HG03565 (cell line): ENCODE measurements around the gene SUPT5H.

Experiments used
- ATAC-seq: cut with Tn5 transposase; IDR thresholded peaks from one replicate; pipeline ENCODE4 v1.9.1; 2021; ENCODE audit warnings: mild to moderate bottlenecking, moderate library complexity; ENCODE audit not compliant: unreplicated experiment

The SUPT5H gene

GRCh38 chr19:39494661-39495060, 49.3 kb downstream of the SUPT5H start:
- ATAC-seq: no peak

- no peak for ATAC-seq
Measured at GRCh38 chr19:39496063-39496462, 50.7 kb downstream of the SUPT5H start.

GRCh38 chr19:39497701-39497995, 52.3 kb downstream of the SUPT5H start:
- ATAC-seq: no peak

- no peak for ATAC-seq
Measured at GRCh38 chr19:39497996-39498797, 52.8 kb downstream of the SUPT5H start.

DNA sequence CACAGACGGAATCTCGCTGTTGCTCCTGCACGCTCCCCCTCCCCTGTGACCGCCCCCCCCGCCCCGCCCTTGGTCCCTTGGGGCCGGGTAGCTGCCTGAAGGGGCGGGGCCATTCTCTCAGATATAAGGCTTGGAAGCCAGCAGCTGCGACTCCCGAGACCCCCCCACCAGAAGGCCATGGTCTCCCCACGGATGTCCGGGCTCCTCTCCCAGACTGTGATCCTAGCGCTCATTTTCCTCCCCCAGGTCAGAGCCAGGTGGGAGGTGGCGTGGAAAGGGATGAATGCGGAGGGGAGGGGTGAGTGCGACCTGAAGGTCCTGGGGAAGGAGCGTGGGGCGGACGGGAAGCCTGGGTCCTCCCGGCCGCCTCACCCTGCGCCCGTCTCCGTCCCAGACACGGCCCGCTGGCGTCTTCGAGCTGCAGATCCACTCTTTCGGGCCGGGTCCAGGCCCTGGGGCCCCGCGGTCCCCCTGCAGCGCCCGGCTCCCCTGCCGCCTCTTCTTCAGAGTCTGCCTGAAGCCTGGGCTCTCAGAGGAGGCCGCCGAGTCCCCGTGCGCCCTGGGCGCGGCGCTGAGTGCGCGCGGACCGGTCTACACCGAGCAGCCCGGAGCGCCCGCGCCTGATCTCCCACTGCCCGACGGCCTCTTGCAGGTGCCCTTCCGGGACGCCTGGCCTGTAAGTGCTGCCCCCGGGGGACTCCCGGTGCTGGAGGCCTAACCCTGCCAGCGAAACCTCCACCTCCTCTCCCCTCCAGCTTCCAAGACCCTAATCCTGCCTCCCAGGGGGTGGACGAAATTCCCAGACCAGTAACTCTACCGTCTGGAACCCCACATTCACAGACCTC, 53.6 kb downstream of the SUPT5H start, which contains the start of gene DLL3:
DLL3 (plus strand) TSS at position 150 of the 845 bp plus-strand sequence; CDS start at position 178, 28 bp downstream.
- no peak for ATAC-seq

DNA sequence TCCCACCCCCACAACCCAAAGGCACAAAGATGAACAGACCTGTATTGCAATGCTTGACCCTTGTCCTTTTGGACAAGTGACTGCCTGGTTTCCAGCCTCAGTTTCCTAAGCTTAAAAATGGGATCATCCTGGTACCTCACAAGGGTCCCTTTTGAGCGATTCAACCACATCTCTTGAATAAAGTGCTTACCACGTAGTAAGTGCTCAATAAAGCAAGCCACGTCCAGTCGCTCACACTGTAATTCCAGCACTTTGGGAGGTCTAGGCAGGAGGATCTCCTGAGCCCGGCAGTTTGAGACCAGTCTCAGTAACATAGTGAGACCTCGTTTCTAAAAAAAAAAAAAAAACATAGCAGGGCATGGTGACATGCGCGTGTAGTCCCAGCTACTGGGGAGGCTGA, 54.5 kb downstream of the SUPT5H start:
- no peak for ATAC-seq

GRCh38 chr19:39500543-39500942, 55.2 kb downstream of the SUPT5H start:
- no peak for ATAC-seq

GRCh38 chr19:39501340-39501739, 56.0 kb downstream of the SUPT5H start:
- ATAC-seq: no peak

- ATAC-seq: no peak
Measured at GRCh38 chr19:39502640-39503417, 57.4 kb downstream of the SUPT5H start.

- no peak for ATAC-seq
Measured at GRCh38 chr19:39506598-39506943, 61.2 kb downstream of the SUPT5H start.

GRCh38 chr19:39506944-39507714, 61.7 kb downstream of the SUPT5H start:
- ATAC-seq: no peak

DNA sequence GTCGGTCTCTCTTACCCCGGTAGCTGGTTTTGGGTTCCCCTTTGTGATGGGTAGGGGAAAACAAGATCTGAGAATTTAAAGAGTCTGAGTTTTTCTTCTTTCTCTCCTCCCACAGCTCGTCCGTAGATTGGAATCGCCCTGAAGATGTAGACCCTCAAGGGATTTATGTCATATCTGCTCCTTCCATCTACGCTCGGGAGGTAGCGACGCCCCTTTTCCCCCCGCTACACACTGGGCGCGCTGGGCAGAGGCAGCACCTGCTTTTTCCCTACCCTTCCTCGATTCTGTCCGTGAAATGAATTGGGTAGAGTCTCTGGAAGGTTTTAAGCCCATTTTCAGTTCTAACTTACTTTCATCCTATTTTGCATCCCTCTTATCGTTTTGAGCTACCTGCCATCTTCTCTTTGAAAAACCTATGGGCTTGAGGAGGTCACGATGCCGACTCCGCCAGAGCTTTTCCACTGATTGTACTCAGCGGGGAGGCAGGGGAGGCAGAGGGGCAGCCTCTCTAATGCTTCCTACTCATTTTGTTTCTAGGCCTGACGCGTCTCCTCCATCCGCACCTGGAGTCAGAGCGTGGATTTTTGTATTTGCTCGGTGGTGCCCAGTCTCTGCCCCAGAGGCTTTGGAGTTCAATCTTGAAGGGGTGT, 62.5 kb downstream of the SUPT5H start:
- ATAC-seq: no peak

- no peak for ATAC-seq
Measured at GRCh38 chr19:39508629-39509028, 63.2 kb downstream of the SUPT5H start.

DNA sequence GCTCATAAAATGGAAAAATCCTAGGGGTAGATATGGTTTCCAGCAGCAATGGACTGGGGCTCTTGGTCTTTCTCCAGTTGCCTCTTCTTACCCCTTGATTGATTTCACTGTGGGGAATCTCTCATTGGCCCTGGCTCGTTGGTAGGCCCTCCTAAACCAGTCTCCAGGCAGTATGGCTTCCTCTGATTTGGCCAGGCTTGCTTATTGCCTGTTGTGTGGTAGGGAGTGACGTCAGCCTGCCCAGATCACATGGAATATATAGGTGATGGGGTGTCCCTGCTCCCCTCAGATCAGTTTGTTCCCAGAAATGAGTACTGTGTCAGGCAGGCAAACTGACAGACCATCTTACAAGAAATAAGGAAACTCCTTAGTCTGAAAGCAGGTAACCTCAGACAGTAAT, 63.9 kb downstream of the SUPT5H start:
- ATAC-seq: no peak

- no peak for ATAC-seq
Measured at GRCh38 chr19:39512988-39513387, 67.6 kb downstream of the SUPT5H start.

GRCh38 chr19:39514840-39515550, 69.6 kb downstream of the SUPT5H start, which contains the start of gene SELENOV:
TSS of gene SELENOV (plus strand) at chr19:39515139. CDS start at chr19:39515213, 74 bp downstream.
- no peak for ATAC-seq

DNA sequence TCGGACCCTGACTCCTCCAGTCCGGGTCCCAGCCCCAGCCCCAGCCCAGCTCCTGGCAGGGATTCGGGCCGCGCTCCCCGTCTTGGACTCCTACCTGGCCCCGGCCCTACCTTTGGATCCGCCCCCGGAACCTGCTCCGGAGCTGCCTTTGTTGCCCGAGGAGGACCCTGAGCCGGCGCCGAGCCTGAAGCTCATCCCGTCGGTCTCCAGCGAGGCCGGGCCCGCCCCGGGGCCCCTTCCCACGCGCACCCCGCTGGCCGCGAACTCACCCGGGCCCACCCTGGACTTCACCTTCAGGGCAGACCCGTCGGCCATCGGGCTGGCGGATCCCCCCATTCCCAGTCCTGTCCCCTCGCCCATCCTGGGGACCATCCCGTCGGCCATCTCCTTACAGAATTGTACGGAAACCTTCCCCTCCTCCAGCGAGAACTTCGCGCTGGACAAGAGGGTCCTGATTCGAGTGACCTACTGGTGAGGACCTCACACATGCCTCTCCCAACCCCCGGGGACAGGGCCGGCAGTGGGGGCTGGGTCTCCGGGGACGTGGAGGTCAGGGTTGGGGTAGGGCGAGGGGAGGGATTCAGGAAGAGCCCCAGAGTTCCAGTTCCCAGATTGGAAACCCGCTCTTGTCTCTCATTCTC, 70.3 kb downstream of the SUPT5H start:
- ATAC-seq: no peak

DNA sequence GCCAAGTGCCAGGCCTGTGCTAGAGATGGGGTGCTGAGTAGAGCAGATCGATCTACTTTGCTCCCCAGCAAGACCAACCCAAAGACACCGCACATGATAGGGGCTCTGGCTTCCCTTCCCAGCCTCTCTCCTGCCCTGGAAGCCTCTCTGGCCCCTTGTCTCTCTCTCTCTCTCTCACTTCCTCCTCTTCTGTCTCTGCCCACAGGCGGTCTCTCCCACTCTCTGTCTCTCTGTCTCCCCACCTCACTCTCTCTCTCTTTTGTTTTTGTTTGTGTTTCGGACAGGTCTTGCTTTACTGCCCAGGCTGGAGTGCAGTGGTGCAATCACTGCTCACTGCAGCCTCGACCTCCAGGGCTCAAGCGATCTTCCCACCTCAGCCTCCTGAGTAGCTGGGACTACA, 70.9 kb downstream of the SUPT5H start:
- no peak for ATAC-seq

DNA sequence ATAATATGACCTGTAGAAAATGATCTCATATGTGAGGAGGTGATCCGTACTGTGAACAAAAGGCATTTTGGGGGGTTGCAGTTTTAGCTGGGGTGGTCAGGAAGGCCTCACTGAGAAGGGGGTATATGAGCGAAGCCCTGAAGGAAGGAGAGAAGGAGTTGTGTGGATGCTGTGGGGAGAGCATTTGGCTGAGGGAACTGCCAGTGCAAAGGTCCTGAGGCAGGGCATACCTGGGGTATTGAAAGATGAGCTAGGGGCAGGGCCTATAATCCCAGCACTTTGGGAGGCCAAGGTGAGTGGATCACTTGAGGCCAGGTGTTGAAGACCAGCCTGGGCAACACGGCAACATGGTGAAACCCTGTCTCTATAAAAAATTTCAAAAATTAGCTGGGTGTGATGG, 72.0 kb downstream of the SUPT5H start:
- ATAC-seq: no peak
